GM21367 (cell line): ENCODE results near the gene TTBK2.

Source experiments
- ATAC-seq: cut with Tn5 transposase; IDR thresholded peaks from one replicate; pipeline ENCODE4 v1.9.1; 2021; ENCODE audit not compliant: unreplicated experiment

The TTBK2 gene

GRCh38 chr15:42695527-42696071 is 225.0 kb downstream of the TTBK2 start:
- no peak for ATAC-seq

- ATAC-seq, result no peak
These were observed 226.2 kb downstream of the TTBK2 start for GRCh38 chr15:42694398-42694797.

- no peak for ATAC-seq
These were observed 226.6 kb downstream of the TTBK2 start for GRCh38 chr15:42693942-42694341.

GRCh38 chr15:42693496-42693895 is 227.1 kb downstream of the TTBK2 start:
- no peak for ATAC-seq

GRCh38 chr15:42692997-42693396 is 227.6 kb downstream of the TTBK2 start:
- no peak for ATAC-seq

- no peak for ATAC-seq
These were observed 228.0 kb downstream of the TTBK2 start for GRCh38 chr15:42692536-42692935.

- no peak for ATAC-seq
These were observed 228.8 kb downstream of the TTBK2 start for GRCh38 chr15:42691770-42692169.

- ATAC-seq, result no peak
These were observed 229.3 kb downstream of the TTBK2 start for GRCh38 chr15:42691308-42691707.
